Activated naive CD4-positive, alpha-beta T cell treated with Interleukin-2 at 50 U/mL for 16 hours (primary cell): Measurements from ENCODE around the gene LARP7.
"Not testable (repeated sequence)": the region's sequence is repeated elsewhere in the genome, so short reads cannot be mapped to it uniquely, and the experiment has no call there.

ENCODE experiments used
- DNase-seq: peaks from one replicate; pipeline ENCODE4 v3.0.0-alpha.2; 2020

Gene LARP7

GRCh38 chr4:112636688-112637551, at the start of gene LARP7, which contains the start of gene ZGRF1:
Gene LARP7 (plus strand): TSS chr4:112637143. CDS start chr4:112644670, 7,527 bp downstream.
Gene ZGRF1 (minus strand): TSS chr4:112636909. CDS start chr4:112633176, 3,733 bp downstream.
- DNase-seq: peak; percentile 97

GRCh38 chr4:112589206-112589605, 47.7 kb upstream of the LARP7 start:
- no peak for DNase-seq

- no peak for DNase-seq
Measured at GRCh38 chr4:112591593-112591992, 45.4 kb upstream of the LARP7 start.

GRCh38 chr4:112592717-112593116, 44.2 kb upstream of the LARP7 start:
- DNase-seq: no peak

GRCh38 chr4:112593438-112594133, 43.4 kb upstream of the LARP7 start:
- DNase-seq: no peak

GRCh38 chr4:112594993-112595392, 42.0 kb upstream of the LARP7 start:
- no peak for DNase-seq

- DNase-seq: peak; percentile 20
Measured at GRCh38 chr4:112604589-112604988, 32.4 kb upstream of the LARP7 start.

GRCh38 chr4:112612814-112613213, 24.1 kb upstream of the LARP7 start:
- DNase-seq: not testable (repeated sequence)

GRCh38 chr4:112616984-112617383, 20.0 kb upstream of the LARP7 start:
- no peak for DNase-seq

- DNase-seq: no peak
Measured at GRCh38 chr4:112626228-112626627, 10.7 kb upstream of the LARP7 start.

- no peak for DNase-seq
Measured at GRCh38 chr4:112633477-112634235, 3.3 kb upstream of the LARP7 start.

GRCh38 chr4:112637552-112637866, 566 bp downstream of the LARP7 start:
- no peak for DNase-seq

GRCh38 chr4:112642526-112642925, 5.6 kb downstream of the LARP7 start:
- DNase-seq: no peak

GRCh38 chr4:112644595-112645535, 7.9 kb downstream of the LARP7 start:
- not testable (repeated sequence) for DNase-seq

GRCh38 chr4:112645541-112646329, 8.8 kb downstream of the LARP7 start:
- no peak for DNase-seq

GRCh38 chr4:112646632-112647537, 9.9 kb downstream of the LARP7 start:
- DNase-seq: no peak

GRCh38 chr4:112647785-112648184, 10.8 kb downstream of the LARP7 start:
- DNase-seq: no peak

- DNase-seq: no peak
Measured at GRCh38 chr4:112648263-112649054, 11.5 kb downstream of the LARP7 start.

- DNase-seq: no peak
Measured at GRCh38 chr4:112649055-112649408, 12.1 kb downstream of the LARP7 start.

- DNase-seq: no peak
Measured at GRCh38 chr4:112650332-112650731, 13.4 kb downstream of the LARP7 start.
